ENCODE measurements around the gene XXYLT1. TPM values are rescaled to one million over a fixed set of nuclear protein-coding genes. Genes with fewer than 3 reads are reported as not detected.

XXYLT1 gene
- total RNA-seq, 1 experiment from 2014 or later = 23.4 TPM

DNA sequence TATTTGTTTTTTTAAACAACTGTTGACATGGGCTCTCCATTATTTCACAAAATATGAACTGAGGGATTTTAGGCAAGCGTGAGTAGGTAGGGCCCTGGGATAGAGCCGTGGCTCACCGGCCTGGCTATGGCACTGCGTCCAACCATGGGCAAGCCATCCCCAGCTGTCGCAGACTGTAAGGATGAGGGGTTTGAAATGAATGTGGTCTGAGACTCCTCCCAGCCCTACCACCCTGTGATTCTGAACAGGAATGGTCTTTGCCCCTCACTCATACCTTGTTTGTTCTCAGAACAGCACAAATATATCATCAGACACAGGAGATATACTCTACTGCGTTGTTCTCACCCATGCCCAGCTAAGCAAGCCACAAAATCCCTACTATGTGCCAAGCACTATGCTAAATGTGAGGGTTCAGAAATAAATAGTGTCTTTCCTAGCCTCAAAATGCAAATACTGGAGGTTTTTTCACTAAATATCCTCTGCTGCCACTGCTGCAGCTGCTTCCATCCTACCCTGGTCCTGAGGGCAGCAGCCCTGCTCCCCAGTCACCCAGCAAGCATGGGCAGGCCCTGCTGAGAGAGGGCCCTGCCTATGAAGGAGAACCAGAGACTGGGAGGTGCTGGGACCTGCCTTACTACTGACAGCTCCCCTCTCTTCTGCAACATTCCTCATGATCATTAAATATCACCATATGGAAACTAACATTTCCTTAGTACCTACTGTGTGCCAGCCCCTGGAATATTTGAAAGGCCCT is 102.8 kb downstream of the XXYLT1 start:
- H3K4me1 Mint-ChIP-seq = peaks cover 13% of the 10 kb centered on the region
- POLR2A ChIA-PET = no interaction called here
- H3K27ac Mint-ChIP-seq = no peak overlapping the region; the same call in 1 of the 2 replicates
- no peak for DNase-seq (ENCODE audit: low spot score)
- TF ChIP-seq JAZF1 (CRISPR knock-in tag; IDR thresholded peaks at IDR 0.05) (no peak), ZNF232 (CRISPR knock-in tag; IDR thresholded peaks at IDR 0.05) (no peak), OVOL2 (CRISPR knock-in tag; IDR thresholded peaks at IDR 0.05; ENCODE audit: borderline replicate concordance) (no peak), TCF7 (CRISPR knock-in tag; IDR thresholded peaks at IDR 0.05; ENCODE audit: low read depth) (no peak), ZNF423 (CRISPR knock-in tag; IDR thresholded peaks at IDR 0.05) (no peak), MXD4 (CRISPR knock-in tag; IDR thresholded peaks at IDR 0.05; ENCODE audit: borderline replicate concordance) (no peak), MYBL2 (CRISPR knock-in tag; IDR thresholded peaks at IDR 0.05) (no peak), NFE2L1 (CRISPR knock-in tag; IDR thresholded peaks at IDR 0.05) (no peak), GRHL2 (CRISPR knock-in tag; IDR thresholded peaks at IDR 0.05; ENCODE audit: insufficient replicate concordance, severe bottlenecking) (no peak), SMAD3 (CRISPR knock-in tag; IDR thresholded peaks at IDR 0.05; ENCODE audit: borderline replicate concordance) (no peak), KAT7 (CRISPR knock-in tag; IDR thresholded peaks at IDR 0.05; ENCODE audit: borderline replicate concordance) (no peak), TP53 (CRISPR knock-in tag; IDR thresholded peaks at IDR 0.05) (no peak), NR1H2 (CRISPR knock-in tag; IDR thresholded peaks at IDR 0.05) (no peak)
- TF ChIP-seq, protein P1, sequence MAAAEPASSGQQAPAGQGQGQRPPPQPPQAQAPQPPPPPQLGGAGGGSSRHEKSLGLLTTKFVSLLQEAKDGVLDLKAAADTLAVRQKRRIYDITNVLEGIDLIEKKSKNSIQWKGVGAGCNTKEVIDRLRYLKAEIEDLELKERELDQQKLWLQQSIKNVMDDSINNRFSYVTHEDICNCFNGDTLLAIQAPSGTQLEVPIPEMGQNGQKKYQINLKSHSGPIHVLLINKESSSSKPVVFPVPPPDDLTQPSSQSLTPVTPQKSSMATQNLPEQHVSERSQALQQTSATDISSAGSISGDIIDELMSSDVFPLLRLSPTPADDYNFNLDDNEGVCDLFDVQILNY (CRISPR knock-in tag; IDR thresholded peaks at IDR 0.05) = no peak
- TF ChIP-seq, protein P2, sequence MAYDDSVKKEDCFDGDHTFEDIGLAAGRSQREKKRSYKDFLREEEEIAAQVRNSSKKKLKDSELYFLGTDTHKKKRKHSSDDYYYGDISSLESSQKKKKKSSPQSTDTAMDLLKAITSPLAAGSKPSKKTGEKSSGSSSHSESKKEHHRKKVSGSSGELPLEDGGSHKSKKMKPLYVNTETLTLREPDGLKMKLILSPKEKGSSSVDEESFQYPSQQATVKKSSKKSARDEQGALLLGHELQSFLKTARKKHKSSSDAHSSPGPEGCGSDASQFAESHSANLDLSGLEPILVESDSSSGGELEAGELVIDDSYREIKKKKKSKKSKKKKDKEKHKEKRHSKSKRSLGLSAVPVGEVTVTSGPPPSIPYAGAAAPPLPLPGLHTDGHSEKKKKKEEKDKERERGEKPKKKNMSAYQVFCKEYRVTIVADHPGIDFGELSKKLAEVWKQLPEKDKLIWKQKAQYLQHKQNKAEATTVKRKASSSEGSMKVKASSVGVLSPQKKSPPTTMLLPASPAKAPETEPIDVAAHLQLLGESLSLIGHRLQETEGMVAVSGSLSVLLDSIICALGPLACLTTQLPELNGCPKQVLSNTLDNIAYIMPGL (CRISPR knock-in tag; IDR thresholded peaks at IDR 0.05) = no peak
- TF ChIP-seq, protein P3, sequence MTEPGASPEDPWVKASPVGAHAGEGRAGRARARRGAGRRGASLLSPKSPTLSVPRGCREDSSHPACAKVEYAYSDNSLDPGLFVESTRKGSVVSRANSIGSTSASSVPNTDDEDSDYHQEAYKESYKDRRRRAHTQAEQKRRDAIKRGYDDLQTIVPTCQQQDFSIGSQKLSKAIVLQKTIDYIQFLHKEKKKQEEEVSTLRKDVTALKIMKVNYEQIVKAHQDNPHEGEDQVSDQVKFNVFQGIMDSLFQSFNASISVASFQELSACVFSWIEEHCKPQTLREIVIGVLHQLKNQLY (CRISPR knock-in tag; IDR thresholded peaks at IDR 0.05) = no peak
- TF ChIP-seq, protein P4, sequence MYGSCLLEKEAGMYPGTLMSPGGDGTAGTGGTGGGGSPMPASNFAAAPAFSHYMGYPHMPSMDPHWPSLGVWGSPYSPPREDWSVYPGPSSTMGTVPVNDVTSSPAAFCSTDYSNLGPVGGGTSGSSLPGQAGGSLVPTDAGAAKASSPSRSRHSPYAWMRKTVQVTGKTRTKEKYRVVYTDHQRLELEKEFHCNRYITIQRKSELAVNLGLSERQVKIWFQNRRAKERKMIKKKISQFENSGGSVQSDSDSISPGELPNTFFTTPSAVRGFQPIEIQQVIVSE (CRISPR knock-in tag; IDR thresholded peaks at IDR 0.05; ENCODE audit: borderline replicate concordance) = no peak
- no peaks in the 10 kb centered on the region; the same call in 1 of the 2 replicates for H3K9me3 Mint-ChIP-seq
- no peaks in the 10 kb centered on the region for H3K27me3 Mint-ChIP-seq (ENCODE audit: low read depth)
- H3K4me3 Mint-ChIP-seq = no peak overlapping the region
- CTCF ChIA-PET = no interaction called here
- H3K36me3 Mint-ChIP-seq = no peaks in the 10 kb centered on the region
- ATAC-seq = no peak

DNA sequence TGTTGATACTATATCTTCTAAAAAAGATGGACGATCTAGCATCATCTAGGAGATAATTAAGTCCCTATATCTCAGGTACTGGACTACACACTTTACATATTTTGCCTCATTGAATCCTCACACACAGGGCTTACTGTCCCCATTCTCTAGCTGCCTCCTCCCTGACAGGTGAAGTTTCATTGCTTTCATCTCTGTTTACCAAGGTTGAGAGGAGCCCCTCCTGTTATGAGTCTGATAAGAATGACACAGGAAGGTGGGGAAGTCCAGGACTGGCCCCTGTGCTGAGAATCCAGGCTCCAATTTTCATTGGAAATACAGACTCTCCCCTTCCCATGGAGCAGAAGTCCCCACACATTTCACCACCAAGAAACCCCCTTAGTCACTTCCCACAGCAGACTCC is 105.2 kb downstream of the XXYLT1 start:
- TF ChIP-seq ZNF423 (CRISPR knock-in tag; IDR thresholded peaks at IDR 0.05) (no peak), TEAD4 (CRISPR knock-in tag; IDR thresholded peaks at IDR 0.05) (no peak), HMGA2 (CRISPR knock-in tag; IDR thresholded peaks at IDR 0.05) (no peak), ETV6 (CRISPR knock-in tag; IDR thresholded peaks at IDR 0.05) (no peak)
- TF ChIP-seq, protein P5, sequence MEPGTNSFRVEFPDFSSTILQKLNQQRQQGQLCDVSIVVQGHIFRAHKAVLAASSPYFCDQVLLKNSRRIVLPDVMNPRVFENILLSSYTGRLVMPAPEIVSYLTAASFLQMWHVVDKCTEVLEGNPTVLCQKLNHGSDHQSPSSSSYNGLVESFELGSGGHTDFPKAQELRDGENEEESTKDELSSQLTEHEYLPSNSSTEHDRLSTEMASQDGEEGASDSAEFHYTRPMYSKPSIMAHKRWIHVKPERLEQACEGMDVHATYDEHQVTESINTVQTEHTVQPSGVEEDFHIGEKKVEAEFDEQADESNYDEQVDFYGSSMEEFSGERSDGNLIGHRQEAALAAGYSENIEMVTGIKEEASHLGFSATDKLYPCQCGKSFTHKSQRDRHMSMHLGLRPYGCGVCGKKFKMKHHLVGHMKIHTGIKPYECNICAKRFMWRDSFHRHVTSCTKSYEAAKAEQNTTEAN (CRISPR knock-in tag; IDR thresholded peaks at IDR 0.05) = no peak
- TF ChIP-seq, protein P2 (CRISPR knock-in tag; IDR thresholded peaks at IDR 0.05) = no peak
- TF ChIP-seq, protein P6, sequence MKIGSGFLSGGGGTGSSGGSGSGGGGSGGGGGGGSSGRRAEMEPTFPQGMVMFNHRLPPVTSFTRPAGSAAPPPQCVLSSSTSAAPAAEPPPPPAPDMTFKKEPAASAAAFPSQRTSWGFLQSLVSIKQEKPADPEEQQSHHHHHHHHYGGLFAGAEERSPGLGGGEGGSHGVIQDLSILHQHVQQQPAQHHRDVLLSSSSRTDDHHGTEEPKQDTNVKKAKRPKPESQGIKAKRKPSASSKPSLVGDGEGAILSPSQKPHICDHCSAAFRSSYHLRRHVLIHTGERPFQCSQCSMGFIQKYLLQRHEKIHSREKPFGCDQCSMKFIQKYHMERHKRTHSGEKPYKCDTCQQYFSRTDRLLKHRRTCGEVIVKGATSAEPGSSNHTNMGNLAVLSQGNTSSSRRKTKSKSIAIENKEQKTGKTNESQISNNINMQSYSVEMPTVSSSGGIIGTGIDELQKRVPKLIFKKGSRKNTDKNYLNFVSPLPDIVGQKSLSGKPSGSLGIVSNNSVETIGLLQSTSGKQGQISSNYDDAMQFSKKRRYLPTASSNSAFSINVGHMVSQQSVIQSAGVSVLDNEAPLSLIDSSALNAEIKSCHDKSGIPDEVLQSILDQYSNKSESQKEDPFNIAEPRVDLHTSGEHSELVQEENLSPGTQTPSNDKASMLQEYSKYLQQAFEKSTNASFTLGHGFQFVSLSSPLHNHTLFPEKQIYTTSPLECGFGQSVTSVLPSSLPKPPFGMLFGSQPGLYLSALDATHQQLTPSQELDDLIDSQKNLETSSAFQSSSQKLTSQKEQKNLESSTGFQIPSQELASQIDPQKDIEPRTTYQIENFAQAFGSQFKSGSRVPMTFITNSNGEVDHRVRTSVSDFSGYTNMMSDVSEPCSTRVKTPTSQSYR (CRISPR knock-in tag; IDR thresholded peaks at IDR 0.05) = no peak
- ChIA-PET POLR2A (no interaction called here), CTCF (no interaction called here)
- Mint-ChIP-seq H3K4me1 (no peaks in the 10 kb centered on the region), H3K27ac (no peak overlapping the region), H3K36me3 (no peaks in the 10 kb centered on the region), H3K27me3 (ENCODE audit: low read depth) (no peaks in the 10 kb centered on the region), H3K4me3 (no peak overlapping the region), H3K9me3 (no peaks in the 10 kb centered on the region; the same call in 1 of the 2 replicates)
- DNase-seq (ENCODE audit: low spot score) (no peak), ATAC-seq (no peak)

Measured in WTC11 (cell line).